A549 (cell line): ENCODE data around the gene MYH6. TPM values are rescaled to one million over a fixed set of nuclear protein-coding genes. Genes with fewer than 3 reads are reported as not detected.
"Not testable (repeated sequence)": the region's sequence is repeated elsewhere in the genome, so short reads cannot be mapped to it uniquely, and the experiment has no call there.

Source experiments
- ATAC-seq, 2 experiments: fragments of 200-7000 bp in 1 of 2; fragments of >200 bp in 1 of 2; cut with Nextera tagmentation in 1 of 2; cut with Tn5 transposase in 1 of 2; 3 replicates each; pipeline versions ENCODE4 v1.8.0 to v1.9.1; 2018 to 2020; ENCODE audit warnings: mild to moderate bottlenecking in 1 of 2, moderate library complexity in 1 of 2
- CTCF ChIA-PET: fragments of 300-600 bp; sonication (Branson Sonifier 250); formaldehyde crosslinking; extraction: SDS; loops from one replicate; lab custom pipeline; 2021; ENCODE audit warnings: antibody characterized with exemption, inconsistent platforms; lab: Yijun Ruan, JAX
- POLR2A ChIA-PET: fragments of 350-600 bp; formaldehyde crosslinking; extraction: SDS; loops from one replicate; lab custom pipeline; 2021; ENCODE audit warnings: antibody characterized with exemption, inconsistent platforms; lab: Yijun Ruan, JAX
- DNase-seq, 2 experiments: peaks; one replicate each; pipeline versions ENCODE4 v3.0.0 to v3.0.0-alpha.2; 2011 to 2016; ENCODE audit warnings: low read depth in 1 of 2, low spot score in 1 of 2
- FAIRE-seq: peaks from 2 replicates; lab custom pipeline; 2011; peaks lifted over from hg19 to GRCh38; lab: Jason Lieb, UNC
- H3K27ac ChIP-seq, 2 experiments: fragments of >200 bp; sonication (Bioruptor Twin); formaldehyde crosslinking; 3 replicates each; pipeline ENCODE4 v1.5.1; 2016 to 2017
- H3K4me1 ChIP-seq: fragments of >200 bp; sonication (Bioruptor Twin); formaldehyde crosslinking; 3 replicates; pipeline ENCODE4 v1.6.1; 2016
- H3K4me2 ChIP-seq: fragments of >200 bp; sonication (Bioruptor Twin); formaldehyde crosslinking; 3 replicates; pipeline ENCODE4 v1.6.1; 2016
- H3K4me3 ChIP-seq: fragments of >200 bp; sonication (Bioruptor Twin); formaldehyde crosslinking; 3 replicates; pipeline ENCODE4 v1.5.1; 2016
- H3K9me3 ChIP-seq: fragments of >200 bp; sonication (Bioruptor Twin); formaldehyde crosslinking; 3 replicates; pipeline ENCODE4 v1.6.1; 2016
- CBX2 ChIP-seq: fragments of 200-600 bp; sonication (generic); IDR thresholded peaks from 2 replicates; pipeline ENCODE4 v1.6.1; 2016; ENCODE audit warnings: low read depth, mild to moderate bottlenecking, borderline replicate concordance
- CHD4 ChIP-seq: fragments of 200-600 bp; sonication (generic); IDR thresholded peaks from 2 replicates; pipeline ENCODE4 v1.6.1; 2016; ENCODE audit warnings: antibody characterized with exemption, mild to moderate bottlenecking, borderline replicate concordance
- HOXA7 ChIP-seq: fragments of 250-450 bp; sonication (Bioruptor Pico); IDR thresholded peaks from 2 replicates; pipeline ENCODE4 v1.5.0; 2020; ENCODE audit warnings: mild to moderate bottlenecking, moderate library complexity
- HOXB13 ChIP-seq: fragments of 250-450 bp; sonication (Bioruptor Pico); IDR thresholded peaks from 2 replicates; pipeline ENCODE4 v1.5.0; 2020; ENCODE audit warnings: low read depth, mild to moderate bottlenecking, moderate library complexity
- KDM1A ChIP-seq: fragments of 200-600 bp; sonication (generic); IDR thresholded peaks from 2 replicates; pipeline ENCODE4 v1.6.1; 2016; ENCODE audit warnings: low read depth, mild to moderate bottlenecking
- KDM5A ChIP-seq: fragments of 200-600 bp; sonication (generic); IDR thresholded peaks from 2 replicates; pipeline ENCODE4 v1.6.1; 2016; ENCODE audit warnings: antibody characterized with exemption, mild to moderate bottlenecking
- MAFK ChIP-seq: fragments of 450-650 bp; IDR thresholded peaks from 2 replicates; pipeline ENCODE4 v1.6.1; 2014; ENCODE audit not compliant: partially characterized antibody
- MYC ChIP-seq: IDR thresholded peaks from 2 replicates; pipeline ENCODE4 v1.6.1; 2012; ENCODE audit warnings: mild to moderate bottlenecking, inconsistent platforms, low read length, improper control_type of control experiment, borderline replicate concordance
- NPAS2 ChIP-seq: fragments of 250-450 bp; sonication (Bioruptor Pico); IDR thresholded peaks from 2 replicates; pipeline ENCODE4 v1.8.0; 2022; ENCODE audit warnings: mild to moderate bottlenecking, moderate library complexity, borderline replicate concordance
- RCOR1 ChIP-seq: fragments of 150-350 bp; IDR thresholded peaks from 2 replicates; pipeline ENCODE4 v1.6.1; 2014; ENCODE audit warnings: antibody characterized with exemption, low read length, low read depth
- RFX5 ChIP-seq: fragments of 450-650 bp; IDR thresholded peaks from 2 replicates; pipeline ENCODE4 v1.7.1; 2014; ENCODE audit warnings: antibody characterized with exemption, mild to moderate bottlenecking, moderate library complexity
- RNF2 ChIP-seq: fragments of 200-600 bp; sonication (generic); IDR thresholded peaks from 2 replicates; pipeline ENCODE4 v1.6.1; 2016; ENCODE audit warnings: low read depth, mild to moderate bottlenecking, antibody characterized with exemption, moderate library complexity, borderline replicate concordance
- TFCP2L1 ChIP-seq: fragments of 250-450 bp; sonication (Bioruptor Pico); IDR thresholded peaks from 2 replicates; pipeline ENCODE4 v1.5.0; 2021; ENCODE audit warnings: mild to moderate bottlenecking
- WGBS: methylation state at CpG from one replicate; pipeline ENCODE4 v1.1.6; 2017; ENCODE audit errors: missing lambda C conversion rate; 5-methylcytosine and 5-hydroxymethylcytosine counted together
- polyA plus RNA-seq, 4 experiments: library from polyadenylated mRNA; depleted of rRNA in 3 of 4; stranded (reverse); fragments of >200 nt; fragmentation: RNase III in 1 of 4; extraction: RNeasy Plus Mini Kit Qiagen cat#74134 plus additional on column Dnase treatment in 1 of 4; gene quantifications; 2 replicates in 3 of 4; 3 replicates in 1 of 4; pipeline ENCODE4 v1.2.3, GENCODE V29; 2011 to 2017
- TF ChIP-seq, protein P1 (sequence below): fragments of >200 bp; sonication (Bioruptor Twin); formaldehyde crosslinking; IDR thresholded peaks from 3 replicates; pipeline ENCODE4 v1.6.1; 2016
- TF ChIP-seq, protein P2 (sequence below): fragments of 200-600 bp; sonication (generic); IDR thresholded peaks from 2 replicates; pipeline ENCODE4 v1.6.1; 2016; ENCODE audit warnings: antibody characterized with exemption, mild to moderate bottlenecking, moderate library complexity
- TF ChIP-seq, protein P3 (sequence below): IDR thresholded peaks from 2 replicates; pipeline ENCODE4 v1.6.1; 2012
- TF ChIP-seq, protein P4 (sequence below): fragments of 150-350 bp; IDR thresholded peaks from 2 replicates; pipeline ENCODE4 v1.6.1; 2014; ENCODE audit warnings: low read depth, mild to moderate bottlenecking, low read length

MYH6 gene
- polyA plus RNA-seq, 2 of the 4 experiments (the other 2 are of a cell fraction) = not detected

DNA sequence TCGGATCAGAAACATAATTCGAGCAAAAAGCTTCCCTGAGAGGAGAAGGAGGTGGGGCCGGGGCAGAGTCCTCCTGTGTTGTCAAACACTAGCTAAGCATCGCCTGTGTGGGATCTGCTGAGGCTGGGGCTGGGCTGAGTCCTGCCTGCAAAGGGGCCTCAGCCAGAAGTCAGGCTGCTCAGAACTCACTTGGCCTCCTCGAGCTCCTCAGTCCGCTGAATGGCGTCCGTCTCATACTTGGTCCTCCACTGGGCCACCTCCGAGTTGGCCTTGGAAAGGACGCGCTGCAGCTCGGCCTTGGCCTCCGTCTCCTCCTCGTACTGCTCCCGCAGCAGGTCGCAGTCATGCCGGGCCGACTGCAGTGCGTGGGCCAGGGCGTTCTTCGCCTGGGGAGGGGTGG, 9.9 kb upstream of the MYH6 start (continued):
- TF ChIP-seq RNF2 (no peak), HOXA7 (CRISPR knock-in tag) (no peak)

DNA sequence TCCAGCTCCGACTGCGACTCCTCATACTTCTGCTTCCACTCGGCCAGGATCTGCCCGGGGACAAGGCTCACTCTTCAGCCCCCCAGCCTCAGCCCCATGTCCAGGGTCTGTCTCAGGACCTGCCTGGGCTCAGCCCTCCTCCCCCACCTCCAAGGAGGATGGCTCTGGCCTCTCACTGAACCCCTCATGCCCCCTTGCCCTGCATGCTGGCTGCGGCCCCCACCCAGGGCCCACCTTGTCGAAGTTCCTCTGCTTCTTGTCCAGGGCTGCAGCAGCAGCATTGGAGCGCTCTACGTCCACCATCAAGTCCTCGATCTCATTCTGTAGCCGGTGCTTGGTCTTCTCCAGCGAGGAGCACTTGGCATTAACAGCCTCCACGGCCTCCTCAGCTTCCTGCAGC, 9.2 kb upstream of the MYH6 start:
- H3K9me3 ChIP-seq, H3K4me2 ChIP-seq, FAIRE-seq, H3K4me3 ChIP-seq, CTCF ChIA-PET, H3K4me1 ChIP-seq, H3K27ac ChIP-seq, POLR2A ChIA-PET, DNase-seq, ATAC-seq: not testable (repeated sequence)
- WGBS = 44% methylated on average over 10 of the region's 12 CpGs

DNA sequence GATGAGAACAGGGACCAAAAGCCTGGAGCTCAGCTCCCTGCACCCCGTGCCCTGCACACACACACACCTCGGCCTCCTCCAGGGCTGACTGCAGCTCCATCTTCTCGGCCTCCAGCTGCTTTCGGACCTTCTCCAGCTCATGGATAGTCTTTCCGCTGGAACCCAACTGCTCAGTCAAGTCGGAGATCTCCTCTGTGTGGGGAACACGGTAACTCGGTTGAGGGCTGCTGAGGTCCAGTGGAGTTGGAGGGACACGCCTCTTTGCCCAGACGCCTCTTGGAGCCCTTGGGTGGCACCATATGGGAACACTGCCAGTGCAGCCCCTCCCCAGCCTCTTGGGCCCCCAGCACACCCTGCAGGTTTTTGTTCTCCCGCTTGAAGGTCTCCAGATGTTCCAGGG, 8.7 kb upstream of the MYH6 start:
- no peaks in the 10 kb centered on the region for H3K4me1 ChIP-seq
- 53% methylated on average over 10 of the region's 11 CpGs for WGBS
- FAIRE-seq = no peak
- TF ChIP-seq TFCP2L1 (CRISPR knock-in tag) (no peak), RCOR1 (no peak), RFX5 (no peak), CBX2 (no peak)
- TF ChIP-seq, protein P1, sequence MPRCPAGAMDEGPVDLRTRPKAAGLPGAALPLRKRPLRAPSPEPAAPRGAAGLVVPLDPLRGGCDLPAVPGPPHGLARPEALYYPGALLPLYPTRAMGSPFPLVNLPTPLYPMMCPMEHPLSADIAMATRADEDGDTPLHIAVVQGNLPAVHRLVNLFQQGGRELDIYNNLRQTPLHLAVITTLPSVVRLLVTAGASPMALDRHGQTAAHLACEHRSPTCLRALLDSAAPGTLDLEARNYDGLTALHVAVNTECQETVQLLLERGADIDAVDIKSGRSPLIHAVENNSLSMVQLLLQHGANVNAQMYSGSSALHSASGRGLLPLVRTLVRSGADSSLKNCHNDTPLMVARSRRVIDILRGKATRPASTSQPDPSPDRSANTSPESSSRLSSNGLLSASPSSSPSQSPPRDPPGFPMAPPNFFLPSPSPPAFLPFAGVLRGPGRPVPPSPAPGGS = no peak
- no peaks in the 10 kb centered on the region for H3K9me3 ChIP-seq
- H3K4me3 ChIP-seq = no peak overlapping the region
- ChIA-PET POLR2A (no interaction called here), CTCF (no interaction called here)
- H3K4me2 ChIP-seq = no peak overlapping the region
- no peak for DNase-seq
- no peak overlapping the region for H3K27ac ChIP-seq
- ATAC-seq = no peak

DNA sequence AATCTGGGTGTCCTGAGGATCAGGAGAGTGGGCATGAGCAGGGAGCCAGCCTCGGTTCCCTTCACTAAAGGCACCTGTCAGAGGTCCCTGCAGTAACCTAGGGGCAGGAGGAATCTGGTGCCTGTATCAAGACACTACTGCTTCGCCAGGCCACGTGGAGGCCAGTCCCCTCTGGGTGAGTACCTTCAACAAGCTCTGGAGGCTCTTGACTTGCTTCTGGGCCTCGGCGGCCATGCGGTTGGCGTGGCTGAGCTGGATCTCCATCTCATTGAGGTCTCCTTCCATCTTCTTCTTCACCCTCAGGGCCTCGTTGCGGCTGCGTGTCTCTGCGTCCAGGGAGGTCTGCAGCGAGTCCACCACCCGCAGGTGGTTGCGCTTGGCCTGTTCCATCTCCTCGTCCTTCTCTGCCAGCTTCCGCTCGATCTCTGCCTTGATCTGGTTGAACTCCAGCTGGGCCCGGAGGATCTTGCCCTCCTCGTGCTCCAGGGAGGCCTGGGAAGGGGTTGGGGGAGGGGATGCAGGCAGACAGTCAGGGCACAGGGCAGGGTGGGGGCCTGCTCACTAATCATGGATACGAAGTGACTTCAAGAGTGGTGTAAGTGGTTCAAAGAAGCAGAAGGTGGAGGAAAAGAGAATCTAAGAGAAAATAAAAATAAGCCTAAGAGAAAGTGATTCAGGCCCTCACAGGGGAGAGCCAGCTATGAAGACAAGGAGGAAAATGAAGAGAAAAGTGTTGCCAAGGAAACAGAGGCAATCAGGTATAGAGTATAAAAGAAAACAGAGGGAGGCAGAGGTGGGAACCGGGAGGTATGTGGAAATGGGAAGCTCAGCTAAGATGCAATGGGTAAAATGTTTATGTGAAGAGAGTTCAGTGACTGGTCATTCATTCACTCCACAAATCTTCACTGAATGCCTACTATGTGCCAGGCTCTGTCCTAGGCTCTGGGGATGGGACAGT, 8.0 kb upstream of the MYH6 start:
- H3K9me3 ChIP-seq = no peaks in the 10 kb centered on the region
- FAIRE-seq = no peak
- WGBS = 65% methylated on average over 18 of the region's 21 CpGs

More for the DNA sequence above, 8.0 kb upstream of the MYH6 start:
- no peak for TF ChIP-seq CBX2
- no peak for TF ChIP-seq HOXB13 (CRISPR knock-in tag)
- TF ChIP-seq KDM1A = no peak
- TF ChIP-seq, protein P2, sequence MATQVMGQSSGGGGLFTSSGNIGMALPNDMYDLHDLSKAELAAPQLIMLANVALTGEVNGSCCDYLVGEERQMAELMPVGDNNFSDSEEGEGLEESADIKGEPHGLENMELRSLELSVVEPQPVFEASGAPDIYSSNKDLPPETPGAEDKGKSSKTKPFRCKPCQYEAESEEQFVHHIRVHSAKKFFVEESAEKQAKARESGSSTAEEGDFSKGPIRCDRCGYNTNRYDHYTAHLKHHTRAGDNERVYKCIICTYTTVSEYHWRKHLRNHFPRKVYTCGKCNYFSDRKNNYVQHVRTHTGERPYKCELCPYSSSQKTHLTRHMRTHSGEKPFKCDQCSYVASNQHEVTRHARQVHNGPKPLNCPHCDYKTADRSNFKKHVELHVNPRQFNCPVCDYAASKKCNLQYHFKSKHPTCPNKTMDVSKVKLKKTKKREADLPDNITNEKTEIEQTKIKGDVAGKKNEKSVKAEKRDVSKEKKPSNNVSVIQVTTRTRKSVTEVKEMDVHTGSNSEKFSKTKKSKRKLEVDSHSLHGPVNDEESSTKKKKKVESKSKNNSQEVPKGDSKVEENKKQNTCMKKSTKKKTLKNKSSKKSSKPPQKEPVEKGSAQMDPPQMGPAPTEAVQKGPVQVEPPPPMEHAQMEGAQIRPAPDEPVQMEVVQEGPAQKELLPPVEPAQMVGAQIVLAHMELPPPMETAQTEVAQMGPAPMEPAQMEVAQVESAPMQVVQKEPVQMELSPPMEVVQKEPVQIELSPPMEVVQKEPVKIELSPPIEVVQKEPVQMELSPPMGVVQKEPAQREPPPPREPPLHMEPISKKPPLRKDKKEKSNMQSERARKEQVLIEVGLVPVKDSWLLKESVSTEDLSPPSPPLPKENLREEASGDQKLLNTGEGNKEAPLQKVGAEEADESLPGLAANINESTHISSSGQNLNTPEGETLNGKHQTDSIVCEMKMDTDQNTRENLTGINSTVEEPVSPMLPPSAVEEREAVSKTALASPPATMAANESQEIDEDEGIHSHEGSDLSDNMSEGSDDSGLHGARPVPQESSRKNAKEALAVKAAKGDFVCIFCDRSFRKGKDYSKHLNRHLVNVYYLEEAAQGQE = no peak
- TF ChIP-seq, protein P3, sequence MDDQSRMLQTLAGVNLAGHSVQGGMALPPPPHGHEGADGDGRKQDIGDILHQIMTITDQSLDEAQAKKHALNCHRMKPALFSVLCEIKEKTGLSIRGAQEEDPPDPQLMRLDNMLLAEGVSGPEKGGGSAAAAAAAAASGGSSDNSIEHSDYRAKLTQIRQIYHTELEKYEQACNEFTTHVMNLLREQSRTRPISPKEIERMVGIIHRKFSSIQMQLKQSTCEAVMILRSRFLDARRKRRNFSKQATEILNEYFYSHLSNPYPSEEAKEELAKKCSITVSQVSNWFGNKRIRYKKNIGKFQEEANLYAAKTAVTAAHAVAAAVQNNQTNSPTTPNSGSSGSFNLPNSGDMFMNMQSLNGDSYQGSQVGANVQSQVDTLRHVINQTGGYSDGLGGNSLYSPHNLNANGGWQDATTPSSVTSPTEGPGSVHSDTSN = no peak
- TF ChIP-seq MAFK = no peak
- no peak for TF ChIP-seq NPAS2
- no peak for TF ChIP-seq MYC
- no peak for TF ChIP-seq KDM5A
- TF ChIP-seq, protein P4, sequence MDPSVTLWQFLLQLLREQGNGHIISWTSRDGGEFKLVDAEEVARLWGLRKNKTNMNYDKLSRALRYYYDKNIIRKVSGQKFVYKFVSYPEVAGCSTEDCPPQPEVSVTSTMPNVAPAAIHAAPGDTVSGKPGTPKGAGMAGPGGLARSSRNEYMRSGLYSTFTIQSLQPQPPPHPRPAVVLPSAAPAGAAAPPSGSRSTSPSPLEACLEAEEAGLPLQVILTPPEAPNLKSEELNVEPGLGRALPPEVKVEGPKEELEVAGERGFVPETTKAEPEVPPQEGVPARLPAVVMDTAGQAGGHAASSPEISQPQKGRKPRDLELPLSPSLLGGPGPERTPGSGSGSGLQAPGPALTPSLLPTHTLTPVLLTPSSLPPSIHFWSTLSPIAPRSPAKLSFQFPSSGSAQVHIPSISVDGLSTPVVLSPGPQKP = no peak
- TF ChIP-seq CHD4 = no peak
- TF ChIP-seq TFCP2L1 (CRISPR knock-in tag) = no peak
- TF ChIP-seq RCOR1 = no peak
- TF ChIP-seq, all 56 proteins: peak for 0
- Histone ChIP-seq H3K27ac (no peak overlapping the region), H3K4me3 (no peak overlapping the region), H3K4me1 (no peaks in the 10 kb centered on the region), H3K4me2 (no peak overlapping the region)
- CTCF ChIA-PET = interaction anchor here (1.3 to 1.4 kb wide), 2 partner anchors 13 to 89 kb away, joined by 3 read pairs; no protein-coding TSS in a partner anchor
- DNase-seq (no peak), ATAC-seq (no peak)
- POLR2A ChIA-PET = no interaction called here
